Measurements from ENCODE around the gene NUP85. TPM values are rescaled to one million over a fixed set of nuclear protein-coding genes. Genes with fewer than 3 reads are reported as not detected.

The NUP85 gene
- polyA plus RNA-seq, 2 of the 4 experiments (the other 2 are of a cell fraction) = 83.4 to 110 TPM

DNA sequence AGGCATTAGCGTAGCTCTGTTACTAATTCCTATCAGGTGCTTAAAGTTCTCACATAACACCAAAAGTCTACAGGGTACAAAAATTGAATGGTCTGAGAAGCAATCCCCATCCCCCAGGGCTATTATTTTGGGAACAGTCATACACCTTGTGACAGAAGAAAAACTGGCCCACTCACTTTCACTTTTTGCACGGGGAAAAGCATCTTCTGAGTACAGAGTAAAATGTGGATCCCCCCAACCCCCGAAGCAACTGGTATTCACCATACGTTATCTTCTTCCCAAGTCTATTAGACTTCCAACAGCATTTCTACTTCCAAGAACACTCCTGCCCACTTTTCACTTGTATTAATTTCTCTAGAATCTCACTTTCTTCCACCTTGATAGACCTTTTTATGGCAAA lies 44.1 kb downstream of the NUP85 start:
- TF ChIP-seq REST (IDR thresholded peaks at IDR 0.05) (no peak), MAFK (IDR thresholded peaks at IDR 0.05; ENCODE audit: partially characterized antibody) (no peak), BCL3 (IDR thresholded peaks at IDR 0.05) (no peak), ZSCAN20 (CRISPR knock-in tag; IDR thresholded peaks at IDR 0.05) (no peak), RCOR1 (IDR thresholded peaks at IDR 0.05; ENCODE audit: low read depth, low read length) (no peak), RFX5 (IDR thresholded peaks at IDR 0.05) (no peak), CBX2 (IDR thresholded peaks at IDR 0.05; ENCODE audit: borderline replicate concordance, low read depth) (no peak)
- TF ChIP-seq, protein P1, sequence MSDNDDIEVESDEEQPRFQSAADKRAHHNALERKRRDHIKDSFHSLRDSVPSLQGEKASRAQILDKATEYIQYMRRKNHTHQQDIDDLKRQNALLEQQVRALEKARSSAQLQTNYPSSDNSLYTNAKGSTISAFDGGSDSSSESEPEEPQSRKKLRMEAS (IDR thresholded peaks at IDR 0.05) = no peak
- Histone ChIP-seq H3K4me2 (no peak overlapping the region), H3K27ac (no peak overlapping the region), H3K4me3 (no peak overlapping the region), H3K4me1 (no peaks in the 10 kb centered on the region), H3K9me3 (no peaks in the 10 kb centered on the region)
- FAIRE-seq = no peak
- ATAC-seq = no peak
- no peak for DNase-seq (ENCODE audit: low read depth in 1 of 2, low spot score in 1 of 2)
- CTCF ChIA-PET = interaction anchor here (0.9 to 7.3 kb wide), 7 partner anchors 12 to 384 kb away, joined by 3 to 112 read pairs (median 4); no protein-coding TSS in a partner anchor
- WGBS (ENCODE audit: missing lambda C conversion rate) = 79% methylated on average over 4 of the region's 4 CpGs
- POLR2A ChIA-PET = interaction anchor here (1.1 kb wide), 1 partner anchor 12 kb away, joined by 4 read pairs; the partner anchor contains the start of genes GGA3 and MRPS7

- Histone ChIP-seq H3K4me2 (no peak overlapping the region), H3K4me3 (no peak overlapping the region), H3K4me1 (no peaks in the 10 kb centered on the region), H3K9me3 (no peaks in the 10 kb centered on the region), H3K27ac (no peak overlapping the region)
- no peak for DNase-seq (ENCODE audit: low read depth in 1 of 2, low spot score in 1 of 2)
- no peak; a peak in 1 of 6 replicates for ATAC-seq
- FAIRE-seq = no peak
- POLR2A ChIA-PET = interaction anchor here (1.1 kb wide), 1 partner anchor 12 kb away, joined by 4 read pairs; the partner anchor contains the start of genes GGA3 and MRPS7
- WGBS (ENCODE audit: missing lambda C conversion rate) = 89% methylated on average over 11 of the region's 11 CpGs
- CTCF ChIA-PET = interaction anchor here (0.9 to 7.3 kb wide), 10 partner anchors 10 to 385 kb away, joined by 3 to 112 read pairs (median 4); partner anchors contain the start of genes GGA3, MIF4GD and MRPS7
- TF ChIP-seq TP53 (CRISPR knock-in tag; IDR thresholded peaks at IDR 0.05) (no peak), NFE2L2 (conservative IDR thresholded peaks at IDR 0.05; ENCODE audit: low read length) (no peak), MYC (IDR thresholded peaks at IDR 0.05; ENCODE audit: borderline replicate concordance, low read length) (no peak), RARB (CRISPR knock-in tag; IDR thresholded peaks at IDR 0.05) (no peak), FOSB (CRISPR knock-in tag; IDR thresholded peaks at IDR 0.05) (no peak), PBX3 (IDR thresholded peaks at IDR 0.05) (no peak), MAZ (IDR thresholded peaks at IDR 0.05; ENCODE audit: borderline replicate concordance, low read depth, low read length) (no peak), SREBF2 (IDR thresholded peaks at IDR 0.05) (no peak)
Measured at GRCh38 chr17:75250009-75250471, 44.6 kb downstream of the NUP85 start.

All from A549 (cell line).